GM18505 (cell line): ENCODE measurements around the gene BRAF.
"Not testable (repeated sequence)": the region's sequence is repeated elsewhere in the genome, so short reads cannot be mapped to it uniquely, and the experiment has no call there.

ENCODE experiments used
- ATAC-seq: cut with Tn5 transposase; IDR thresholded peaks from one replicate; pipeline ENCODE4 v1.9.1; 2021; ENCODE audit not compliant: unreplicated experiment
- POLR2A ChIP-seq: IDR thresholded peaks from 4 replicates; pipeline ENCODE4 v1.6.1; 2011; ENCODE audit warnings: borderline replicate concordance; ENCODE audit not compliant: insufficient read depth, insufficient read length; ENCODE audit errors: extremely low read depth

The BRAF gene

GRCh38 chr7:140714331-140715040, 210.2 kb downstream of the BRAF start:
- ATAC-seq, result no peak
- TF ChIP-seq POLR2A, result no peak

- not testable (repeated sequence) for ATAC-seq
These were observed 212.3 kb downstream of the BRAF start for GRCh38 chr7:140712392-140712791.

GRCh38 chr7:140708764-140709163, 216.0 kb downstream of the BRAF start:
- ATAC-seq, result not testable (repeated sequence)

GRCh38 chr7:140707132-140707531, 217.6 kb downstream of the BRAF start:
- ATAC-seq, result no peak
- no peak for TF ChIP-seq POLR2A

GRCh38 chr7:140704205-140704604, 220.5 kb downstream of the BRAF start:
- ATAC-seq, result no peak

GRCh38 chr7:140702774-140703173, 222.0 kb downstream of the BRAF start:
- no peak for ATAC-seq
- no peak for TF ChIP-seq POLR2A

More at GRCh38 chr7:140704205-140704604, 220.5 kb downstream of the BRAF start:
- TF ChIP-seq POLR2A, result no peak

- no peak for ATAC-seq
- no peak for TF ChIP-seq POLR2A
These were observed 226.3 kb downstream of the BRAF start for GRCh38 chr7:140698477-140698876.

GRCh38 chr7:140697447-140698143, 227.1 kb downstream of the BRAF start:
- no peak for ATAC-seq
- peak; percentile 16 for TF ChIP-seq POLR2A

- peak; percentile 92 for ATAC-seq
- TF ChIP-seq POLR2A, result peak; percentile 81
These were observed 227.9 kb downstream of the BRAF start, which contains the start of gene NDUFB2 for GRCh38 chr7:140696680-140697446. Gene NDUFB2, plus strand, starts transcription at chr7:140696708. Its CDS starts 37 bp downstream, at chr7:140696745.

GRCh38 chr7:140696024-140696679, 228.6 kb downstream of the BRAF start:
- no peak for ATAC-seq

GRCh38 chr7:140695381-140695780, 229.3 kb downstream of the BRAF start:
- ATAC-seq, result no peak
- TF ChIP-seq POLR2A, result no peak

More at GRCh38 chr7:140696024-140696679, 228.6 kb downstream of the BRAF start:
- TF ChIP-seq POLR2A, result no peak

GRCh38 chr7:140694592-140694991, 230.1 kb downstream of the BRAF start:
- no peak for TF ChIP-seq POLR2A
- no peak for ATAC-seq

GRCh38 chr7:140693849-140694248, 230.9 kb downstream of the BRAF start:
- not testable (repeated sequence) for ATAC-seq
